Subcutaneous abdominal adipose tissue (tissue), 5 donors: ENCODE data around the gene DRAP1.
A peak's percentile ranks its signal among the peaks of the same experiment; 100 is the strongest.

ENCODE experiments used
- H3K27ac ChIP-seq: one replicate; pipeline ENCODE4 v1.7.0; 2013; ENCODE audit warnings: low read depth, mild to moderate bottlenecking, inconsistent platforms, low read length, moderate library complexity
- H3K27me3 ChIP-seq, 5 donors: one replicate each; pipeline ENCODE4 v1.7.0; 2013; ENCODE audit warnings: low read length in 5 of 5, inconsistent platforms in 1 of 5; ENCODE audit not compliant: control insufficient read depth in 5 of 5, insufficient read depth in 4 of 5
- H3K36me3 ChIP-seq, 5 donors: one replicate each; pipeline ENCODE4 v1.7.0; 2013; ENCODE audit warnings: low read length in 5 of 5; ENCODE audit not compliant: control insufficient read depth in 5 of 5, insufficient read depth in 5 of 5
- H3K4me1 ChIP-seq, 5 donors: one replicate each; pipeline ENCODE4 v1.7.0; 2013; ENCODE audit warnings: low read length in 5 of 5, mild to moderate bottlenecking in 3 of 5, moderate library complexity in 1 of 5; ENCODE audit not compliant: control insufficient read depth in 5 of 5, insufficient read depth in 5 of 5
- H3K4me3 ChIP-seq, 5 donors: one replicate each; pipeline ENCODE4 v1.7.0; 2013; ENCODE audit warnings: low read length in 5 of 5, low read depth in 1 of 5
- H3K9ac ChIP-seq, 5 donors: one replicate each; pipeline ENCODE4 v1.7.0; 2013; ENCODE audit warnings: low read length in 5 of 5, mild to moderate bottlenecking in 4 of 5, moderate library complexity in 3 of 5
- H3K9me3 ChIP-seq, 5 donors: one replicate each; pipeline ENCODE4 v1.7.0; 2013; ENCODE audit warnings: low read length in 5 of 5; ENCODE audit not compliant: control insufficient read depth in 5 of 5
- donor health status: healthy.
- donor health status: healthy.
- donor health status: healthy.
- donor health status: healthy.
- donor health status: healthy.

Gene DRAP1

GRCh38 chr11:65895482-65895981, 23.7 kb upstream of the DRAP1 start:
- H3K4me3 ChIP-seq: no peak overlapping the region
- no peaks in the 10 kb centered on the region for H3K9me3 ChIP-seq
- H3K27ac ChIP-seq: no peak overlapping the region
- peaks cover 4 to 55% (median 48%) of the 10 kb centered on the region in 5 donors for H3K4me1 ChIP-seq
- no peak overlapping the region for H3K9ac ChIP-seq
- H3K36me3 ChIP-seq: no peaks in the 10 kb centered on the region
- peaks cover 0 to 2% (median 0%) of the 10 kb centered on the region in 5 donors for H3K27me3 ChIP-seq

GRCh38 chr11:65896034-65896999, 22.9 kb upstream of the DRAP1 start:
- Histone ChIP-seq H3K27ac (no peak overlapping the region), H3K27me3 (peaks cover 0 to 2% (median 0%) of the 10 kb centered on the region in 5 donors), H3K4me3 (no peak overlapping the region), H3K4me1 (peaks cover 4 to 51% (median 42%) of the 10 kb centered on the region in 5 donors), H3K9ac (no peak overlapping the region), H3K36me3 (no peaks in the 10 kb centered on the region), H3K9me3 (no peaks in the 10 kb centered on the region)

DNA sequence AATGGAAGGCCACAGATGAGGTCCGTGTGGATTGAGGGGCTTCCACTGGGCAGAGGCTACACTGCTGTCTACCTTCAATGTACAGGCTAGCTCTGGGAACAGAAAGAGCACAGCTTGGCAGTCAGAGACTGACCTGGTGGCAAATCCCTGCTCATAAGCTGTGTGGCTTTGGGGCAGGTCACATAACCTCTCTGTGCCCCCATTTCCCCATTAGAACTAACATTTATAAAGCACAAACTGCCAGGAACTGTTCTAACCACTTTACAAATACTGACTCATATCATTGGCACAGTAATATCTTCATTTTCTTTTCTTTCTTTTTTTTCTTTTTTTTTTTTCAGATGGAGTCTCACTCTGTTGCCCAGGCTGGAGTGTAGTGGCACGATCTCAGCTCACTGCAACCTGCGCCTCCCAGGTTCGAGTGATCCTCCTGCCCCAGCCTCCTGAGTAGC, 22.2 kb upstream of the DRAP1 start:
- Histone ChIP-seq H3K9me3 (no peaks in the 10 kb centered on the region), H3K36me3 (no peaks in the 10 kb centered on the region), H3K4me3 (no peak overlapping the region), H3K9ac (no peak overlapping the region), H3K4me1 (peaks cover 4 to 44% (median 35%) of the 10 kb centered on the region in 5 donors), H3K27ac (no peak overlapping the region), H3K27me3 (peaks cover 0 to 2% (median 0%) of the 10 kb centered on the region in 5 donors)

GRCh38 chr11:65898656-65899355, 20.4 kb upstream of the DRAP1 start:
- H3K4me3 ChIP-seq: peak overlapping the region; percentile 40 to 82 (median 79)
- no peaks in the 10 kb centered on the region for H3K36me3 ChIP-seq
- H3K4me1 ChIP-seq: peaks cover 1 to 27% (median 19%) of the 10 kb centered on the region in 5 donors
- H3K27me3 ChIP-seq: peaks cover 0 to 2% (median 0%) of the 10 kb centered on the region in 5 donors
- no peaks in the 10 kb centered on the region for H3K9me3 ChIP-seq
- H3K27ac ChIP-seq: peak overlapping the region; percentile 30
- peak overlapping the region in 3 of 5 donors; percentile 42 to 84 (median 62) for H3K9ac ChIP-seq

DNA sequence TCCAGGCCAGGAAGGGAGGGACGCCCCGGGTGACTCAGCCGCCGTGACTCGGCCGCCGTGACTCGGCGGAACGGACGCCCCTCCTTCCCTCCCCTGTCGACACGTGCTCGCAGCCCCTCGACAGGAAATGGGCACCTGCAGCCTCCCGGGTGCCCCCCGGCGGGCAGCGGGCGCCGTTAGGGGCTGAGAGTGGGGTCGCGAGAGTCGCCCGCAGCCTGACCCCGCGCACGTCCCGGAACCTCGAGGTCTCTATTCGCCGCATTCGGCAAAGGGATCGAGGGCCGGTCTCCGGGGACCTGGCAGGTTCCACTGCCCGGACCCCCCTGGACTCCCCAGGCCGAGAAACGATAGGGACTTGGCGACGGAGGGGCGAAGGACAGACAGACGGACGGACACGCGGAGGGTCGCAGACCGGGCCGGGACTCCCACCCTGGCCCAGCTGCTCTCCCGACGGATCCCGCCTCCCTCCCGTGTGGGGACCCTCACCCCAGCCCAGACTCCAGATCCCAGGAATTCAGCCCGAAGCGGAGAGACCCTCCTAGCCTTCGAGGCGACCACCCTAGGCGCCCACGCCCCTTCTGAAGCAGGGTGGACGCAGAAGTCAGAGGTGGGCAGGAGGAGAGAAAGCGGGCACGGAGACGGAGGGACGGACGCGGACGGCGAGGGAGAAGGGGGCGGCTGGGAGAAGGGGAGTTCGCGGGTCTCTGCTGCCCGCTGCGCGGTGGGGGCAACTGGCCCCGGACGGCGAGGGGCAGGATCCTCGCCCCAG, 19.7 kb upstream of the DRAP1 start:
- Histone ChIP-seq H3K9me3 (no peaks in the 10 kb centered on the region), H3K4me1 (peaks cover 0 to 21% (median 14%) of the 10 kb centered on the region in 5 donors), H3K27ac (peak overlapping the region; percentile 30), H3K9ac (peak overlapping the region in 4 of 5 donors; percentile 36 to 87 (median 82)), H3K4me3 (peak overlapping the region; percentile 40 to 82 (median 79)), H3K27me3 (peaks cover 0 to 2% (median 0%) of the 10 kb centered on the region in 5 donors), H3K36me3 (no peaks in the 10 kb centered on the region)

- H3K4me1 ChIP-seq: peaks cover 0 to 21% (median 14%) of the 10 kb centered on the region in 5 donors
- H3K9ac ChIP-seq: peak within 1 kb of the TSS in 4 of 5 donors; percentile 36 to 87 (median 82)
- no peaks in the 10 kb centered on the region for H3K9me3 ChIP-seq
- H3K27ac ChIP-seq: peak within 1 kb of the TSS; percentile 30
- H3K27me3 ChIP-seq: peaks cover 0 to 2% (median 0%) of the 10 kb centered on the region in 5 donors
- H3K4me3 ChIP-seq: peak within 1 kb of the TSS; percentile 40 to 82 (median 79)
- H3K36me3 ChIP-seq: no peaks in the 10 kb centered on the region
Measured at GRCh38 chr11:65900125-65900898, 18.9 kb upstream of the DRAP1 start, which contains the start of gene FOSL1. Gene FOSL1 (minus strand): TSS chr11:65900388. CDS start chr11:65900339, 49 bp downstream.

DNA sequence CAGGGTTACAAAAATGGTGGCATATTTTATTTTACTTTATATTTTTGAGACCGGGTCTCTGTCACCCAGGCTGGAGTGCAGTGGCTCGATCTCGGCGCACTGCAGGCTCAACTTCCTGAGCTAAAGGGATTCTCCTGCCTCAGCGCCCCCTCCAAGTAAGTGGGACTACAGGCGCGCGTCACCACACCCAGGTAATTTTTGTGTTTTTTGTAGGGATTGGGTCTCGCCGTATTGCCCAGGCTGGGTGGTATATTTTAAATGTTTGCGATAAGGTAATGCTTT, 18.4 kb upstream of the DRAP1 start:
- Histone ChIP-seq H3K27ac (no peak overlapping the region), H3K36me3 (no peaks in the 10 kb centered on the region), H3K27me3 (peaks cover 0 to 2% (median 0%) of the 10 kb centered on the region in 5 donors), H3K4me1 (peaks cover 0 to 21% (median 14%) of the 10 kb centered on the region in 5 donors), H3K9me3 (no peaks in the 10 kb centered on the region), H3K4me3 (peak overlapping the region in 4 of 5 donors; percentile 51 to 82 (median 80)), H3K9ac (no peak overlapping the region)

DNA sequence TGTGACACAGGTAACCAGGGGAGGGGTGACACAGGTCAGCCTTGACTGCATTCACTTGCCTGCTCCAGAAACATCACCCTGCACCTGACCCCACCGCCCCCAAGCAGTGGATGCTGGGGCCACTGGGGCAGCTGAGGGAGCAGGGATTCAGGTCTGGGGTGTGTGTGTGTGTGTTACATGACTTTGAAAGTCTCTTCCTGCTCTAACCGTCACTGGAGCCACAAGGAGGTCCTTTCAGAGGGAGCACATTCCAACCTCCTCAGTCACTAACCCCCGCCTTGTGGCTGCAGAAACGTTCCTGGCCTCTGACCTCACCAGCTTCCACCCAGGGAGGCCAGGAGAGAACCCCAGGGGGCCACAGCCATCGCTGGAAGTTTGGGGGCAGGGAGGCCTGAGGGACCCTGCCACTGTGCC, 16.2 kb upstream of the DRAP1 start:
- Histone ChIP-seq H3K27me3 (peaks cover 0 to 2% (median 0%) of the 10 kb centered on the region in 5 donors), H3K27ac (no peak overlapping the region), H3K4me3 (no peak overlapping the region), H3K9ac (no peak overlapping the region), H3K36me3 (no peaks in the 10 kb centered on the region), H3K9me3 (no peaks in the 10 kb centered on the region), H3K4me1 (peaks cover 0 to 21% (median 14%) of the 10 kb centered on the region in 5 donors)

DNA sequence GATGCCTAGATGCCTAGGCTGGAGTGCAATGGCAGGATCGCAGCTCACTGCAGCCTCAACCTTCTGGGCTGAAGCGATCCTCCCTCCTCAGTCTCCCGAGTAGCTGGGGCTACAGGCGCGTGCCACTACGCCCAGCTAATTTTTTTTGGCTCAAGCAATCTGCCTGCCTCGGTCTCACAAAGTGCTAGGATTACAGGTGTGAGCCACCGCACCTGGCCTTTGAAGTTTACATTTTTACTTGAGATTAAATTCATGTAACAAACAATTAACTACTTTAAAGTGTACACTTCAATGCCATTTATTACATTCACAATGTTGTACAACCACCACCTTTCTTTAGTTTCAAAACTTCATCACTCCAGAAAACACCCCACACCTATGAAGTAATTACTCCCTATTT, 15.5 kb upstream of the DRAP1 start:
- Histone ChIP-seq H3K27me3 (peaks cover 0 to 2% (median 0%) of the 10 kb centered on the region in 5 donors), H3K9me3 (no peaks in the 10 kb centered on the region), H3K27ac (no peak overlapping the region), H3K9ac (no peak overlapping the region), H3K4me1 (peaks cover 0 to 19% (median 13%) of the 10 kb centered on the region in 5 donors), H3K4me3 (no peak overlapping the region), H3K36me3 (no peaks in the 10 kb centered on the region)
